ENCODE results near the gene SLX9.

SLX9 gene

GRCh38 chr21:44935533-44935927 lies 4.3 kb upstream of the SLX9 start:
- no peak overlapping the region for H3K4me3 ChIP-seq (replicated peaks; ENCODE audit: low read depth, low read length)

GRCh38 chr21:44938772-44939531 lies 877 bp upstream of the SLX9 start:
- TF ChIP-seq, protein P1, sequence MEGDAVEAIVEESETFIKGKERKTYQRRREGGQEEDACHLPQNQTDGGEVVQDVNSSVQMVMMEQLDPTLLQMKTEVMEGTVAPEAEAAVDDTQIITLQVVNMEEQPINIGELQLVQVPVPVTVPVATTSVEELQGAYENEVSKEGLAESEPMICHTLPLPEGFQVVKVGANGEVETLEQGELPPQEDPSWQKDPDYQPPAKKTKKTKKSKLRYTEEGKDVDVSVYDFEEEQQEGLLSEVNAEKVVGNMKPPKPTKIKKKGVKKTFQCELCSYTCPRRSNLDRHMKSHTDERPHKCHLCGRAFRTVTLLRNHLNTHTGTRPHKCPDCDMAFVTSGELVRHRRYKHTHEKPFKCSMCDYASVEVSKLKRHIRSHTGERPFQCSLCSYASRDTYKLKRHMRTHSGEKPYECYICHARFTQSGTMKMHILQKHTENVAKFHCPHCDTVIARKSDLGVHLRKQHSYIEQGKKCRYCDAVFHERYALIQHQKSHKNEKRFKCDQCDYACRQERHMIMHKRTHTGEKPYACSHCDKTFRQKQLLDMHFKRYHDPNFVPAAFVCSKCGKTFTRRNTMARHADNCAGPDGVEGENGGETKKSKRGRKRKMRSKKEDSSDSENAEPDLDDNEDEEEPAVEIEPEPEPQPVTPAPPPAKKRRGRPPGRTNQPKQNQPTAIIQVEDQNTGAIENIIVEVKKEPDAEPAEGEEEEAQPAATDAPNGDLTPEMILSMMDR (IDR thresholded peaks at IDR 0.05; ENCODE audit: low read length, missing control alignments) = no peak
- peak overlapping the region; percentile 92 for H3K4me3 ChIP-seq (replicated peaks; ENCODE audit: low read depth, low read length)
- DNase-seq (ENCODE audit: low read depth) = no peak

More at GRCh38 chr21:44935533-44935927, 4.3 kb upstream of the SLX9 start:
- TF ChIP-seq, protein P1 (IDR thresholded peaks at IDR 0.05; ENCODE audit: low read length, missing control alignments) = no peak
- DNase-seq (ENCODE audit: low read depth) = no peak

DNA sequence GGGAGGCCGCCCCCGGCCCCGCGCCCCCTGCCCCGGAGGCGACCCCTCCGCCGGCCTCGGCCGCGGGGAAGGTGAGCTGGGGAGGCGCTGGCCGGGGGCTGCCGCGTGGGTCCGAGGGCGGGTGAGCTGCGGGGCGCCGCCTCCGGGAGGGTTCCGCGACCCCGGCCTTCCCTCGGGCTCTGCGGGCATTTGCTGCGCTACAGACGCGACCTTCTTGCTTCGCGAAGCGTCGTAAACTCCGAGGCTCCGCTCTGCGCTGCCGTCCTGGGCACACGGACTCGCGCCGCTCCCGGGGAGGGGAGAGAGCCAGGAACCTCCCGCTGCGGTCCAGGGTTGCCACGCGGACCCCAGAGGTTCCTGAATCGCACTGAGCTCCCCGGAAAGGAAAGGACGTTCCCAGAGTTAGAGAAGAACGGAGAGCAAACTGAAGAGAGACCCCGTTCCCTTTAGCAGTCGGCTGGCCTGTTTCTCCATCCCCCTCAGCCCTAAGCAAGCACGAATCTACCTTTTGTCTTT lies 345 bp downstream of the SLX9 start:
- TF ChIP-seq, protein P1 (IDR thresholded peaks at IDR 0.05; ENCODE audit: low read length, missing control alignments) = no peak
- peak overlapping the region; percentile 92 for H3K4me3 ChIP-seq (replicated peaks; ENCODE audit: low read depth, low read length)
- no peak for DNase-seq (ENCODE audit: low read depth)

DNA sequence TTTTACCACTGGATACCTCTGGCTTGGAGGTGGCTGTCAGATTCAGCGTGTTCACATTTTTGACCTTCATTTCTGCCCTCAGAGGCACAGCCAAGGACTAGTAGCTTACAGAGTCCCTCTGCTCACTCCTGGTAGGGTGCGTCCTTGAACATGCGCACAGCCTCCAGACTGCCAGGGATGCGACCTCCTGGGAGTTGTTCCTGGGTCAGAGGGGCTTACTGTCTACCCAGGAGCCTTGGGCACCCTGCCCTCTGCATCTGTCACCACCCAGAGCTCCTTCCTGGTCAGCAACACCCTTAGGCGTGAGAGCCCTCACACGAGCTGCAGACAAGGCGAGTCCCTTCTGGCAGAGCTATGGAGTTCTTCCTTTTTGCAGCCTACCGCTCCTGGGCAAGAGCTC lies 1.7 kb downstream of the SLX9 start:
- TF ChIP-seq, protein P1 (IDR thresholded peaks at IDR 0.05; ENCODE audit: low read length, missing control alignments) = no peak
- no peak for DNase-seq (ENCODE audit: low read depth)
- no peak overlapping the region for H3K4me3 ChIP-seq (replicated peaks; ENCODE audit: low read depth, low read length)

GRCh38 chr21:44942566-44942965 lies 2.7 kb downstream of the SLX9 start:
- TF ChIP-seq, protein P1 (IDR thresholded peaks at IDR 0.05; ENCODE audit: low read length, missing control alignments) = no peak

GRCh38 chr21:44943005-44943685 lies 3.3 kb downstream of the SLX9 start:
- TF ChIP-seq, protein P1 (IDR thresholded peaks at IDR 0.05; ENCODE audit: low read length, missing control alignments) = no peak
- H3K4me3 ChIP-seq (replicated peaks; ENCODE audit: low read depth, low read length) = no peak overlapping the region
- no peak for DNase-seq (ENCODE audit: low read depth)

More at GRCh38 chr21:44942566-44942965, 2.7 kb downstream of the SLX9 start:
- H3K4me3 ChIP-seq (replicated peaks; ENCODE audit: low read depth, low read length) = no peak overlapping the region
- DNase-seq (ENCODE audit: low read depth) = no peak

Measured in fibroblast of pulmonary artery (primary cell).